Choroid plexus epithelial cell (primary cell): ENCODE results near the gene MME.
A peak's percentile ranks its signal among the peaks of the same experiment; 100 is the strongest.

Experiments
- DNase-seq: peaks from one replicate; pipeline ENCODE4 v3.0.0-alpha.2; 2010; ENCODE audit warnings: low read depth
- H3K4me3 ChIP-seq: 2 replicates; pipeline ENCODE4 v1.5.1; 2011; ENCODE audit warnings: low read depth, mild to moderate bottlenecking, control low read depth, low read length, moderate library complexity
- TF ChIP-seq, protein P1 (sequence below): conservative IDR thresholded peaks from 2 replicates; pipeline ENCODE4 v1.5.1; 2011; ENCODE audit warnings: low read depth, mild to moderate bottlenecking, control low read depth, inconsistent platforms, low read length, moderate library complexity

The MME gene

DNA sequence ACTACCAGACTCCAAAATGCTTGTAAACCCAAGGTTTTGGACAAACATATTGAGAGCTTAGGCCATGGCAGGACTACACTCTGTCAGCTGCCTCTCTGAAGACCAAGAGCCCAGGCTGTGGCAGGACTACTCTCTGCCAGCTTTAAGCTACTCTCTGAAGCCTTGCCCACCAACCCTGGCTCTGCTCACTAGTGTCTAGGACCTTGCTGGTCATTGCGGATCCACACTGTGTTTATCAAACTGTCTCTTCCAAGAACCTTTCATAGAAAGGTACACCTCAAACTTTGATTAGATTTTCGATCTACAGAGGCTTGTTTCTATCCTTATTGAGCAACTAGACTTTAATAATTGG, 41.9 kb upstream of the MME start:
- H3K4me3 ChIP-seq = no peak overlapping the region
- TF ChIP-seq, protein P1, sequence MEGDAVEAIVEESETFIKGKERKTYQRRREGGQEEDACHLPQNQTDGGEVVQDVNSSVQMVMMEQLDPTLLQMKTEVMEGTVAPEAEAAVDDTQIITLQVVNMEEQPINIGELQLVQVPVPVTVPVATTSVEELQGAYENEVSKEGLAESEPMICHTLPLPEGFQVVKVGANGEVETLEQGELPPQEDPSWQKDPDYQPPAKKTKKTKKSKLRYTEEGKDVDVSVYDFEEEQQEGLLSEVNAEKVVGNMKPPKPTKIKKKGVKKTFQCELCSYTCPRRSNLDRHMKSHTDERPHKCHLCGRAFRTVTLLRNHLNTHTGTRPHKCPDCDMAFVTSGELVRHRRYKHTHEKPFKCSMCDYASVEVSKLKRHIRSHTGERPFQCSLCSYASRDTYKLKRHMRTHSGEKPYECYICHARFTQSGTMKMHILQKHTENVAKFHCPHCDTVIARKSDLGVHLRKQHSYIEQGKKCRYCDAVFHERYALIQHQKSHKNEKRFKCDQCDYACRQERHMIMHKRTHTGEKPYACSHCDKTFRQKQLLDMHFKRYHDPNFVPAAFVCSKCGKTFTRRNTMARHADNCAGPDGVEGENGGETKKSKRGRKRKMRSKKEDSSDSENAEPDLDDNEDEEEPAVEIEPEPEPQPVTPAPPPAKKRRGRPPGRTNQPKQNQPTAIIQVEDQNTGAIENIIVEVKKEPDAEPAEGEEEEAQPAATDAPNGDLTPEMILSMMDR = no peak
- no peak for DNase-seq

DNA sequence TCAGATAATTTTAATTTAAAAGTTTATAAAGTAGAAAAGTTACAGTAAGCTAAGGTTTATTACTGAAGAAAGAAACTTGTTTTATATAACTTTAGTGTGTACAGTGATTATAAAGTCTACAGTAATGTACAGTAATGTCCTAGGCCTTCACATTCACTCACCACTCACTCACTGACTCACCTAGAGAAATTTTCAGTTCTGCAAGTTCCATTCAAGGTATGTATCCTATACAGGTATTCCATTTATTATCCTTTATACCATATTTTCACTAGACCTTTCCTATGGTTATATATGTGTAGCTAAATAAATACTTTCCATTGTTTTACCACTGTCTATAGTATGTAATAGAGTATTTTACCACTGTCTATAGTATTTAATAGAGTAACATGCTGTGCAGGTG, 33.2 kb upstream of the MME start:
- DNase-seq = no peak
- H3K4me3 ChIP-seq = no peak overlapping the region
- TF ChIP-seq, protein P1 = no peak

DNA sequence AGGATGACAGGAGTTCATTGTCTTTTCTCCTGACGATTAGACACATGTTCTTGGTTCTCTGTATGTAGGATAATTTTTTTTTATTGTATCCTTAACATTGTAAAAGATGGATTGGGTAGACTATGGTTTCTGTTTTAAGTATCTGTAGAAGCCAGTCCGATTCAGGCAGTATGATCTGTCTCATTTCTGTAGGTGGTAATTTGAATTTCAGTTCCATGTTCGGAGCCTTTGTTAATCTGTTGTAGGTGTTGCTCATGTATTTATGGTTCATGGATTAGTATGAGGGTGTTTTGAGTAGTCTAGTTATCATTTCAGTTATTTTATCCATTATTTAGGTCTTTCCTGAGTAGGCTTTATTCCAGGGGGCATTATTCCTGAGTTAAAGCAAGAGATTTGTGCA, 32.4 kb upstream of the MME start:
- TF ChIP-seq, protein P1 = no peak
- no peak for DNase-seq
- no peak overlapping the region for H3K4me3 ChIP-seq

DNA sequence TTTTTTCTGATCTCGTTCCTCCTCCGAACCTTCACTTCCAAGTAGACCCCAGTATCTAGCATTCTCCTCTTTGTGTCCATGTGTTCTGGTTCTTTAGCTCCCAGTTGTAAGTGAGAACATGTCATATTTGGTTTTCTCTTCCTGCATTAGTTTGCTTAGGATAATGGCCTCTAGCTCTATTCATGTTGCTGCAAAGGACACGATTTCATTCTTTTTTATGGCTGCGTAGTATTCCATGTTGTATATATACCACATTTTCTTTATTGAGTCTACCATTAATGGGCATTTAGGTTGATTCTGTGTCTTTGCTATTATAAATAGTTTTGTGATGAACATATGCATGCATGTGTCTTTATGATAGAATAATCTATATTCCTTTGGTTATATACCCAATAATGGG, 30.2 kb upstream of the MME start:
- TF ChIP-seq, protein P1 = no peak
- no peak overlapping the region for H3K4me3 ChIP-seq
- DNase-seq = no peak

DNA sequence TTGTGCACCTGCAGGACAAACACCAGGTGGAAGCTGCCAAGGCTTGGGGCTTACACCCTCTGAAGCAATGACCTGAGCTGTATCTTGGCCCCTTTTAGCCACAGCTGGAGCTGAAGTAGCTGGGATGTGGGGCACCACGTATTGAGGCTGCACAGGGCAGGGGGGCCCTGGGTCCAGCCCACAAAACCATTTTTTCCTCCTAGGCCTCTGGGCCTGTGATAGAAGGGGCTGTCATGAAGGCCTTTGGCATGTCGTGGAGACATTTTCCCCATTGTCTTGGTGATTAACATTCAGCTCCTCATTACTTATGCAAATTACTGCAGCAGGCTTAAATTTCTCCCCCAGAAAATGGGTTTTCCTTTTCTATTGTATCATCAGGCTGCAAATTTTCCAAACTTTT, 27.6 kb upstream of the MME start:
- TF ChIP-seq, protein P1 = no peak
- no peak overlapping the region for H3K4me3 ChIP-seq
- DNase-seq = no peak

DNA sequence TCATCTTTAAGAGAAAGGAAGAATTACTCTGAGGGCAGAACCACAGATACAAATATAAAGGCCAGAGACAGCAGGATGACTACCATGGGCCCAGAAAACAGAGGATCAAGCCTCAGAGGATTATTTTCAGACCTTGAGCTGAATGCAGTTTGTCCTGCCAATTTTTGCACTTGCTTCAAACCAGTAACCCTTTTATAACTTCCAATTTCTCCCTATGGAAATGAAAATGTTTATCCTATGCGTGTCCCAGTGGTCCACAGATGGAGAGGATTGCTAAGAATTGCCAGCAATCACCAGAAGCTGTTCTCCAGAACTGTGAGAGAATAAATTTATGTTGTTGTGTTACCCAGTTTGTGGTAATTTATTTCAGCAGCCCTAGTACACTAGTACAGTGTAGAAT, 26.4 kb upstream of the MME start:
- no peak overlapping the region for H3K4me3 ChIP-seq
- no peak for DNase-seq
- TF ChIP-seq, protein P1 = no peak

DNA sequence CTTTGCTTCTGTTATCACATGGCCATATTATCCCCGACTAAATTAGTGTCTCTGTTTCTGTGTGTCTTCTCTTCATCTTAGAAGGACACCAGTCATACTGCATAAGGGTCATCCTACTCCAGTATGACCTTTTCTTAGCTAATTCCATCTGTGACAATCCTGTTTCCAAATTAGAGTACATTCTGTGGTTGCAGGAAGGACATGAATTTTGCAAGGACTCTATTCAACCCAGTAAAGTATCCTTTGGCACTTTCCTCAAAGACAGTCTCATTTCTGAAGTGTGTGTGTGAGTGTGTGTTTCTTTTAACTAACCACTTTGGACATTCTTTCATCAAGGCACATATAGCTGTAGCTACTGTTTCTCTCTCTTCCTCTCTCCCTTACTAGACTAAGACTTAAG, 15.2 kb upstream of the MME start:
- H3K4me3 ChIP-seq = no peak overlapping the region
- TF ChIP-seq, protein P1 = no peak
- peak; percentile 56 for DNase-seq
